KMS-11 (cell line): Measurements from ENCODE around the gene SPACA5.
"Not testable (repeated sequence)": the region's sequence is repeated elsewhere in the genome, so short reads cannot be mapped to it uniquely, and the experiment has no call there.

Experiments used
- H2AFZ ChIP-seq: fragments of 200-600 bp; sonication (generic); 2 replicates; pipeline ENCODE4 v1.6.1; 2016; ENCODE audit warnings: antibody characterized with exemption, mixed run types, low read depth
- H3K27ac ChIP-seq: fragments of 200-600 bp; sonication (generic); 2 replicates; pipeline ENCODE4 v1.6.1; 2016; ENCODE audit warnings: mild to moderate bottlenecking, mixed run types
- H3K27me3 ChIP-seq: fragments of 200-600 bp; sonication (generic); 2 replicates; pipeline ENCODE4 v1.6.1; 2017; ENCODE audit warnings: mild to moderate bottlenecking, low read depth, mixed run types, moderate library complexity; ENCODE audit not compliant: insufficient read depth
- H3K36me3 ChIP-seq: fragments of 200-600 bp; sonication (generic); 2 replicates; pipeline ENCODE4 v1.6.1; 2017; ENCODE audit warnings: mild to moderate bottlenecking, mixed run types; ENCODE audit not compliant: insufficient read depth
- H3K4me1 ChIP-seq: fragments of 200-600 bp; sonication (generic); 2 replicates; pipeline ENCODE4 v1.6.1; 2016; ENCODE audit warnings: mild to moderate bottlenecking, low read depth, mixed run types; ENCODE audit not compliant: poor library complexity, severe bottlenecking
- H3K4me2 ChIP-seq: fragments of 200-600 bp; sonication (generic); 2 replicates; pipeline ENCODE4 v1.7.0; 2016; ENCODE audit warnings: mild to moderate bottlenecking, mixed run types
- H3K4me3 ChIP-seq: fragments of 200-600 bp; sonication (generic); IDR thresholded peaks from 2 replicates; pipeline ENCODE4 v1.6.1; 2017; ENCODE audit warnings: low read depth, low read length, mixed read lengths; ENCODE audit not compliant: insufficient read depth
- H3K79me2 ChIP-seq: fragments of 200-600 bp; sonication (generic); 2 replicates; pipeline ENCODE4 v1.6.1; 2016; ENCODE audit warnings: low read depth, mixed run types; ENCODE audit not compliant: insufficient read depth
- H3K9ac ChIP-seq: fragments of 200-600 bp; sonication (generic); 2 replicates; pipeline ENCODE4 v1.6.1; 2016; ENCODE audit warnings: mild to moderate bottlenecking, mixed run types
- H4K20me1 ChIP-seq: fragments of 200-600 bp; sonication (generic); 2 replicates; pipeline ENCODE4 v1.6.1; 2016; ENCODE audit warnings: mild to moderate bottlenecking, mixed run types; ENCODE audit not compliant: insufficient read depth
- CTCF ChIP-seq: fragments of 200-600 bp; sonication (generic); conservative IDR thresholded peaks from 2 replicates; pipeline ENCODE4 v1.6.1; 2017; ENCODE audit warnings: low read depth, mild to moderate bottlenecking, antibody characterized with exemption, low read length, moderate library complexity, mixed read lengths

SPACA5 gene

GRCh38 chrX:48006688-48007087 lies at the start of gene SPACA5:
TSS of gene SPACA5 (plus strand) at chrX:48006988. CDS start at chrX:48007803, 815 bp downstream.
- not testable (repeated sequence) for H3K27ac ChIP-seq, H3K4me1 ChIP-seq, H3K4me3 ChIP-seq, H3K79me2 ChIP-seq, H2AFZ ChIP-seq, H3K4me2 ChIP-seq, H4K20me1 ChIP-seq, H3K36me3 ChIP-seq, H3K9ac ChIP-seq, H3K27me3 ChIP-seq

- not testable (repeated sequence) for H3K4me2 ChIP-seq, H2AFZ ChIP-seq, H3K27ac ChIP-seq, H3K27me3 ChIP-seq, H3K36me3 ChIP-seq, H3K4me3 ChIP-seq, H3K79me2 ChIP-seq, H3K9ac ChIP-seq, H3K4me1 ChIP-seq, H4K20me1 ChIP-seq
Measured at GRCh38 chrX:47958206-47958605, 48.6 kb upstream of the SPACA5 start.

GRCh38 chrX:47958761-47959342 lies 47.9 kb upstream of the SPACA5 start:
- no peaks in the 10 kb centered on the region for H3K4me1 ChIP-seq
- no peak for TF ChIP-seq CTCF
- no peak overlapping the region for H3K4me3 ChIP-seq
- H3K27me3 ChIP-seq, result no peaks in the 10 kb centered on the region
- H3K27ac ChIP-seq, result no peak overlapping the region
- H2AFZ ChIP-seq, result no peak overlapping the region
- H4K20me1 ChIP-seq, result no peaks in the 10 kb centered on the region
- no peak overlapping the region for H3K4me2 ChIP-seq
- no peaks in the 10 kb centered on the region for H3K36me3 ChIP-seq
- H3K9ac ChIP-seq, result no peak overlapping the region
- H3K79me2 ChIP-seq, result no peaks in the 10 kb centered on the region

- H3K27ac ChIP-seq, result no peak overlapping the region
- H3K79me2 ChIP-seq, result no peaks in the 10 kb centered on the region
- H3K9ac ChIP-seq, result no peak overlapping the region
- H2AFZ ChIP-seq, result no peak overlapping the region
- H3K27me3 ChIP-seq, result no peaks in the 10 kb centered on the region
- H3K4me2 ChIP-seq, result no peak overlapping the region
- H3K36me3 ChIP-seq, result no peaks in the 10 kb centered on the region
- no peaks in the 10 kb centered on the region for H4K20me1 ChIP-seq
- no peaks in the 10 kb centered on the region for H3K4me1 ChIP-seq
- H3K4me3 ChIP-seq, result no peak overlapping the region
- TF ChIP-seq CTCF, result no peak
Measured at GRCh38 chrX:47960406-47960805, 46.4 kb upstream of the SPACA5 start.

- not testable (repeated sequence) for H3K4me3 ChIP-seq, H3K27ac ChIP-seq, H3K27me3 ChIP-seq, H2AFZ ChIP-seq, H3K9ac ChIP-seq, H3K36me3 ChIP-seq, H3K79me2 ChIP-seq, H3K4me2 ChIP-seq, H3K4me1 ChIP-seq, H4K20me1 ChIP-seq
Measured at GRCh38 chrX:47961830-47962229, 45.0 kb upstream of the SPACA5 start.

GRCh38 chrX:47965526-47965925 lies 41.3 kb upstream of the SPACA5 start:
- not testable (repeated sequence) for H3K4me1 ChIP-seq, H3K27me3 ChIP-seq, H3K9ac ChIP-seq, H3K27ac ChIP-seq, H3K4me3 ChIP-seq, H3K79me2 ChIP-seq, H3K4me2 ChIP-seq, H4K20me1 ChIP-seq, H2AFZ ChIP-seq, H3K36me3 ChIP-seq
